T-helper 1 cell (primary cell): ENCODE measurements around the gene NOL6.

ENCODE experiments used
- DNase-seq, 5 donors: peaks; one replicate each; pipeline ENCODE4 v3.0.0-alpha.2; 2012 to 2020

The NOL6 gene

DNA sequence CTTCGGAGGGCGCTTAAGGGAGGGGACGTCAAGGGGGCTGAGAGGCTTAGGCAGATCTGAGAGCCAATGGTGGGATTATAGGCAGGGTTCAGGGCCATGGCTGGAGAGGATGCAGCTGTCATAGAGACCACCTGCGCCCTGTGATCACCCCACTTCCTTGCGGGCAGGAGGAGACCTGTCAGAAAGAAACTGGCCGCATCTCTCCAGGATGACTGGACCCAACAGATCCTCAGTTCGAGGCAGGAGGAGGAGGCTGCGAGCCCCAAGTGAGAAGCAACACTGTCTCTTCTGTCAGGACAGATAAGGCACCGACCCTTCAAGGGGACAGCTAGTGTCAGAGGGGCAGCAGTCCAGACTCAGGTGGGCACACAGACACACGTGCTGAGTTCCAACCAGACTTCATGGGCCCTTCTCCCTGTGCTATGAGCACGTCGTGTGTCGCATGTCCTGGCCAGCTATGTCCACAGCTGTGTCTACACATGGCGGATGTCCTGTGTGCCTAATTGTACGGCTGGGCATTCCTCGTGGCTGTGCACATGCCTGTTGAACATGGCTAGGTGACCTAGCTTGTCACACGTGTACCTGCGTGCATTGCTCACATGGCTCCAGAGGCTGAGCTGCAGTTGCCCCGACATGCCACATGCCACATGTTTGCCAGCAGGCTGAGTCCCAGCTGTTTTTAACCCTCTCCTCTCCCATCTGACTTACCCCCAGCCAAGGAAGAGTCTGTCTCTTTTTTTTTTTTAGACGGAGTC lies 25.7 kb downstream of the NOL6 start:
- DNase-seq: peak in 1 of 5 donors; percentile 40

- peak; percentile 48 to 75 (median 69) for DNase-seq
These were observed 26.6 kb downstream of the NOL6 start, which contains the start of gene AQP3 for GRCh38 chr9:33446946-33447798. TSS of gene AQP3 (minus strand) at chr9:33447593. CDS start at chr9:33447530, 63 bp downstream.

- DNase-seq: peak in 4 of 5 donors; percentile 33 to 90 (median 44)
These were observed 27.3 kb downstream of the NOL6 start for GRCh38 chr9:33446240-33446945.

DNA sequence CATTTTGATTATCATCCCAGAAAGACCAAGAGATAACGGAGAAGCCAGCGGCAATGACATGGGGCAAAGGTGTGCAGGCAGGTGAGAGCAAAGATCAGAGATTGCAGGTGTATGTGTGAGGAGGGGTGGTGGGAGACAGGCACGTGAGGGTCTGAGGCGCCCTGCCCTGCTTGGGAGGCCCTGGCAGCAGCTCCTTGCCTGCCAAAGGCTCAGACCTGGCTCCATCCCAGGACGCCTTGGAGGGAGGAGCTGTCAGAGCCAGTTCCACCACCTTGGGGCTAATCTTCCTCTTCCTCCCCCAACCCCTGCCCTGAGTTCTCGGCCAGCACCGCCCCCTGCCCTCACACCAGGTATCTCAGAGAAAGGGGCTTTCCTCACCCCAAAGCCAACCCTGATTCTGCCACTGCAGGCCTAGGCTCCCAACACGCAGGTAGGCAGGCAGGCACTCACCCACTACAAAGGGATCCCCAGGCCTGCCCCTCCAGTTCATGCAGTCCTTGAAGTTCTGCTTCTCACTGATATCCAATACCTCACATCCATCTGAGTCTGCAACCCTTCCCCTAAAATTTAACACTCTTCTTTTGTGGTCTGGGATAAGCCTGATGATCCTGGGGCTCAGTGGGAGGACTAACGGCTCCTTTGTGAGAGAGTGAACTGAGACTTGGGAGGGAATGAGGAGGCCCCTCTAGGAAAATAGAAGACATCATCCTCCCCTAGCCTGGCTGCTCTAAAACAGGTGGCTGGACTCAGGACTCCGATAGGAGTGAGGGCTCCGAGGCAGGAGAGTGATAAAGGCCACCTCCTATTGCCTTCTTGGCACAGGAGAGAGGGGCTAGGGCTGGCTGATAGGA lies 28.1 kb downstream of the NOL6 start:
- DNase-seq: peak in 1 of 5 donors; percentile 29

DNA sequence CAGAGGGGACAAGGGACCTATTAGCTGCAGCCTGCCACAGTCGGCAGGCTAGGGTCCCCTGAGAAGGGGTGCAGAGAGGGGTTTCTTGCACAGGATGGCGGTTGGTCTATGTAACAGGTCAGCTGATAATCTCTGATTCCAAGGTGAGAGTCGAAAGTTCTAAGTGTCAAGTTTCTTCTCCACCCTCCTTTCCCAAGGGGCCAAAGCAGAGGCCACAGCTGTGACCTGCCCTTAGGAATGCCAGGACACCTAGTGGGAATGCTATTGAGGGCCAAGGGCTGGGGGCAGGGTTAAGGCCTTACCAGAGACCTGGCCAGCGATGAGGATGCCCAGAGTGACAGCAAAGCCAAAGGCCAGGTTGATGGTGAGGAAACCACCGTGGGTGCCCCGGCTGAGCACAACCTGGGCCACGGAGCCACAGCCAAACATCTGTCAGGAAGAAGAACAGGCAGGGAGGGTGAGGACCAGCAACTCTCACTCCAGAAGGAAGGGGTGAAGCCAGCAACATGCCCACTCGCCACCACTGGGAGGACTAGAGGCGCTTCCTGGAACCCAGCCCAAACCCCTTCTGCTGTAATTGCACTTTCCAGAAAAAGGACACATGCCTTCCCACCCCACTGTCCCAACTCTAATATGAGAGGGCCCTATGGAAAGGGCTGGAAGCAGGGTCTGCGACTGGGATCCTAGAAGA lies 30.1 kb downstream of the NOL6 start:
- DNase-seq: no peak

- DNase-seq: no peak
These were observed 30.7 kb downstream of the NOL6 start for GRCh38 chr9:33443047-33443446.

DNA sequence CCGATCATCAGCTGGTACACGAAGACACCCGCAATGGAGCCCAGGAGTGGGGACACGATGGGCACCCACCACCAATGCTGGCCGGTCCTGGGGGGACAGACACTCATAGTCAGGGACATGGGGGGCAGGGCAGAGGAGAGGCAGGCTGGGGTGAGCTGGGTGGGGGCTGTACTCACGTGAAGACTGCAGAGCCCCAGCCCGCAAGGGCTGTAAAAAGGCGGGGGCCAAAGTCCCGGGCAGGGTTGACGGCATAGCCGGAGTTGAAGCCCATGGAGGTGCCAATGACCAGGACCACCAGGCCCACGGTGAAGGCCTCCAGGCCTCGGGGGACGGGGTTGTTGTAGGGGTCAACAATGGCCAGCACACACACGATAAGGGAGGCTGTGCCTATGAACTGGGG lies 31.6 kb downstream of the NOL6 start:
- DNase-seq: no peak

DNA sequence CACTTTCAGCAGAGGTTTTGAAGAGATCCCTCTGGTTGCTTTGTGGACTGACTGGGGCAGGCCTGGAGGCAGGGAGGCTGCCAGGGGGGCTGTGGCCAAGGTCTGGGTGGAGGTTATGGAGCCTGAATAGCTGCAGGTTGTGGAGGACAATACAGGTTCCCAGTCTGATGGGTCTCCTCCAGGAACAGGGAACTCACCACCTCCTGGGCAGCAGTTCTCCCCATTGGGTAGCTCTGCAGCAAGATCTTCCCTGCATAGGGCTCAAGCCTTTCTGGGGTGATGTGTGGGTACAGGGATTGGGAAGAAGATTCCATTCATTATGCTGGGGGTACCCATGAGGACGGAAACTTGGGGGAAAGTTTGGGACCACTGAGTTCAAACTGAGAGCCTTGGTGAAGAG lies 33.1 kb downstream of the NOL6 start:
- no peak for DNase-seq

DNA sequence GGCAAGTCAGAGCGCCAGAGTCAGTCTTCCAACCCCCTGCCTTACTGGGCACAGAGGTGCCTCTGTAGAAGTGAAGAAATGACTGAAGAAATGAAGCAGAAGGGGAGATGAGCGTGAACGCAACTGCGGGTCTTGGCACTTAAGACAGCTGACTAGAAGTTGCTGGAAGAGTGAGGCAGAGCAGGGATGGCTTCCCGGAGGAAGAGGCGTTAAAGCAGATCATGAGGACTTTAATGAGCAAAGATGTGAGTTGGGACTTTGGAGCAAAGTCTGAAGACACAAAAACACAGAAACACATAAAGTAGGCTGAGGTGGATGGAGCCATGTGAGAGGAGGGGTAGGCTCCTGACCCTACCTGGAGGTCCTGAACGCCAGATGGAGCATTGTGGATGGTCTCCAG lies 33.5 kb downstream of the NOL6 start:
- DNase-seq: no peak

GRCh38 chr9:33439731-33440130 lies 34.0 kb downstream of the NOL6 start:
- no peak for DNase-seq

- no peak for DNase-seq
These were observed 34.6 kb downstream of the NOL6 start for GRCh38 chr9:33438926-33439680.

GRCh38 chr9:33437898-33438297 lies 35.8 kb downstream of the NOL6 start:
- no peak for DNase-seq

GRCh38 chr9:33437205-33437604 lies 36.5 kb downstream of the NOL6 start:
- no peak for DNase-seq

- no peak for DNase-seq
These were observed 37.3 kb downstream of the NOL6 start for GRCh38 chr9:33436445-33436844.

GRCh38 chr9:33435821-33436277 lies 37.9 kb downstream of the NOL6 start:
- no peak for DNase-seq

GRCh38 chr9:33434317-33435105 lies 39.2 kb downstream of the NOL6 start:
- DNase-seq: no peak

- DNase-seq: no peak
These were observed 39.9 kb downstream of the NOL6 start for GRCh38 chr9:33433871-33434270.

GRCh38 chr9:33431420-33431819 lies 42.3 kb downstream of the NOL6 start:
- DNase-seq: no peak

- no peak for DNase-seq
These were observed 42.8 kb downstream of the NOL6 start for GRCh38 chr9:33430942-33431341.
